H1 (cell line): Measurements from ENCODE around the gene PRKCH. TPM values are rescaled to one million over a fixed set of nuclear protein-coding genes. Genes with fewer than 3 reads are reported as not detected.

Source experiments
- BACH1 ChIP-seq: IDR thresholded peaks from 2 replicates; pipeline ENCODE4 v1.6.1; 2012; ENCODE audit warnings: low read length, improper control_type of control experiment
- BRCA1 ChIP-seq: IDR thresholded peaks from 2 replicates; pipeline ENCODE4 v1.6.1; 2012; ENCODE audit warnings: low read depth, low read length, improper control_type of control experiment
- CHD2 ChIP-seq: IDR thresholded peaks from 2 replicates; pipeline ENCODE4 v1.6.1; 2012; ENCODE audit warnings: low read length, improper control_type of control experiment
- CHD7 ChIP-seq: fragments of 300-600 bp; sonication (generic); IDR thresholded peaks from 2 replicates; pipeline ENCODE4 v1.7.1; 2012; ENCODE audit warnings: low read length, moderate library complexity, mild to moderate bottlenecking, inconsistent platforms; ENCODE audit not compliant: insufficient replicate concordance
- CREB1 ChIP-seq: IDR thresholded peaks from 2 replicates; pipeline ENCODE4 v1.6.1; 2012; ENCODE audit warnings: inconsistent platforms
- HDAC6 ChIP-seq: IDR thresholded peaks from one replicate; pipeline ENCODE4 v1.7.1; 2012; ENCODE audit warnings: low read depth, mild to moderate bottlenecking, inconsistent platforms, low read length, moderate library complexity
- JUND ChIP-seq: IDR thresholded peaks from 2 replicates; pipeline ENCODE4 v1.6.1; 2011; ENCODE audit warnings: mild to moderate bottlenecking, improper control_type of control experiment, low read length
- RFX5 ChIP-seq: IDR thresholded peaks from 2 replicates; pipeline ENCODE4 v1.6.1; 2011; ENCODE audit warnings: low read depth, low read length, improper control_type of control experiment, borderline replicate concordance
- RXRA ChIP-seq: IDR thresholded peaks from 2 replicates; pipeline ENCODE4 v1.6.1; 2011; ENCODE audit warnings: low read depth, mild to moderate bottlenecking, low read length, moderate library complexity; ENCODE audit not compliant: insufficient read depth
- SIN3A ChIP-seq, 2 experiments: IDR thresholded peaks in 1 of 2; conservative IDR thresholded peaks in 1 of 2; 2 replicates each; pipeline ENCODE4 v1.6.1; 2011 to 2012; ENCODE audit warnings: low read length in 2 of 2, improper control_type of control experiment in 1 of 2, low read depth in 1 of 2, mild to moderate bottlenecking in 1 of 2
- SIRT6 ChIP-seq: IDR thresholded peaks from one replicate; pipeline ENCODE4 v1.7.1; 2012; ENCODE audit warnings: low read length, inconsistent platforms
- TAF7 ChIP-seq: optimal IDR thresholded peaks from 2 replicates; pipeline ENCODE3; 2011; ENCODE audit warnings: low read depth, mild to moderate bottlenecking, inconsistent platforms, low read length, moderate library complexity, borderline replicate concordance
- polyA plus RNA-seq, 7 experiments: library from polyadenylated mRNA; depleted of rRNA in 3 of 7; stranded (reverse) in 5 of 7; unstranded in 2 of 7; fragments of >200 nt in 5 of 7; fragments of 200-250 nt in 2 of 7; gene quantifications; 1 replicate in 5 of 7; 2 replicates in 1 of 7; 4 replicates in 1 of 7; pipeline versions ENCODE4 v1.2.1 to v1.2.3, GENCODE V29; 2011 to 2013; ENCODE audit warnings: missing spikeins in 2 of 7, mixed read lengths in 2 of 7
- total RNA-seq: library from RNA; stranded (reverse); fragmentation: NEBNext Ultra II Directional; extraction: Animal tissue kit (Norgen Biotek cat#: 25700); gene quantifications from 2 replicates; pipeline ENCODE4 v1.2.1, GENCODE V29; 2021

Gene PRKCH
- total and polyA plus RNA-seq, 2 of the 8 experiments (the other 6 are each of a cell fraction or from before 2014, with no cell fraction given), result 6.4 to 7.0 TPM

- no peak for TF ChIP-seq CHD7
- TF ChIP-seq JUND, result no peak
- no peak for TF ChIP-seq HDAC6
- TF ChIP-seq CREB1, result no peak
- TF ChIP-seq SIRT6, result no peak
- no peak for TF ChIP-seq BACH1
- TF ChIP-seq CHD2, result no peak
- TF ChIP-seq RXRA, result no peak
- no peak for TF ChIP-seq RFX5
- no peak for TF ChIP-seq TAF7
- TF ChIP-seq BRCA1, result no peak
- no peak for TF ChIP-seq SIN3A (conservative IDR thresholded peaks at IDR 0.05 in 1 of 2, IDR thresholded peaks at IDR 0.05 in 1 of 2; ENCODE audit: low read depth in 1 of 2, low read length in 2 of 2)
These were observed 152.6 kb downstream of the PRKCH start (continued) for GRCh38 chr14:61474015-61474414.
